Measurements from ENCODE around the gene ANKS1B.
A peak's percentile ranks its signal among the peaks of the same experiment; 100 is the strongest.
"Not testable (repeated sequence)": the region's sequence is repeated elsewhere in the genome, so short reads cannot be mapped to it uniquely, and the experiment has no call there.

The ANKS1B gene

GRCh38 chr12:99758997-99759396, 225.7 kb downstream of the ANKS1B start:
- Histone ChIP-seq H3K27ac (ENCODE audit: low read depth, low read length) (no peak overlapping the region), H3K9ac (ENCODE audit: low read depth, low read length) (no peak overlapping the region), H3K4me3 (ENCODE audit: low read length) (no peak overlapping the region), H3K27me3 (ENCODE audit: insufficient read depth, low read length) (no peaks in the 10 kb centered on the region), H3K9me3 (ENCODE audit: insufficient read depth, low read depth, low read length) (no peaks in the 10 kb centered on the region), H3K36me3 (ENCODE audit: insufficient read depth, low read length) (no peaks in the 10 kb centered on the region), H3K4me1 (ENCODE audit: insufficient read depth, low read length) (no peaks in the 10 kb centered on the region)
- WGBS, result 91% methylated on average over 3 of the region's 3 CpGs

DNA sequence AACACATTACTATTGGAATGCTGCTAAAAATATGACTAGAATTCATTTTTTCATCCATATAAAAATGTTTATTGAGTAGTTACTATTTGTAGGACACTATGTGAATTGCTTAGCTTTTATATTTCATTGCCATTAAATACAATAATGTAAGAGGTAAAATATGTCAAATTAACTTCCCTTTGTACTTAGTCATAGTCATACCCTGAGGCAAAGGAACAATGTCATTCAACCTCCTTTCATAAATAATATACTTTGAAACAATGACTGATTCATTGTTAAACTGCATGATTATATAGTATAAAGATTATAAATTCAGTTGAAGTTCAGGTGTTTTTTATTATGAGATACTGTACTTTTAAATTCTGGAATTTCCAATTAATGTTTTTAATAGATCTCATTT, 232.0 kb downstream of the ANKS1B start:
- Histone ChIP-seq H3K9me3 (ENCODE audit: insufficient read depth, low read depth, low read length) (no peaks in the 10 kb centered on the region), H3K4me3 (ENCODE audit: low read length) (no peak overlapping the region), H3K27me3 (ENCODE audit: insufficient read depth, low read length) (no peaks in the 10 kb centered on the region), H3K4me1 (ENCODE audit: insufficient read depth, low read length) (no peaks in the 10 kb centered on the region), H3K36me3 (ENCODE audit: insufficient read depth, low read length) (no peaks in the 10 kb centered on the region), H3K27ac (ENCODE audit: low read depth, low read length) (no peak overlapping the region), H3K9ac (ENCODE audit: low read depth, low read length) (no peak overlapping the region)

- no peaks in the 10 kb centered on the region for H3K36me3 ChIP-seq (ENCODE audit: insufficient read depth, low read length)
- no peaks in the 10 kb centered on the region for H3K4me1 ChIP-seq (ENCODE audit: insufficient read depth, low read length)
- no peaks in the 10 kb centered on the region for H3K9me3 ChIP-seq (ENCODE audit: insufficient read depth, low read depth, low read length)
- no peak overlapping the region for H3K27ac ChIP-seq (ENCODE audit: low read depth, low read length)
- no peaks in the 10 kb centered on the region for H3K27me3 ChIP-seq (ENCODE audit: insufficient read depth, low read length)
- H3K9ac ChIP-seq (ENCODE audit: low read depth, low read length), result no peak overlapping the region
- H3K4me3 ChIP-seq (ENCODE audit: low read length), result no peak overlapping the region
These were observed 238.2 kb downstream of the ANKS1B start for GRCh38 chr12:99746538-99746937.

GRCh38 chr12:99745895-99746294, 238.8 kb downstream of the ANKS1B start:
- H3K9ac ChIP-seq (ENCODE audit: low read depth, low read length), result no peak overlapping the region
- WGBS, result 83% methylated on average over 1 of the region's 2 CpGs
- H3K36me3 ChIP-seq (ENCODE audit: insufficient read depth, low read length), result no peaks in the 10 kb centered on the region
- no peaks in the 10 kb centered on the region for H3K9me3 ChIP-seq (ENCODE audit: insufficient read depth, low read depth, low read length)
- H3K27me3 ChIP-seq (ENCODE audit: insufficient read depth, low read length), result no peaks in the 10 kb centered on the region
- no peak overlapping the region for H3K27ac ChIP-seq (ENCODE audit: low read depth, low read length)
- H3K4me1 ChIP-seq (ENCODE audit: insufficient read depth, low read length), result no peaks in the 10 kb centered on the region
- no peak overlapping the region for H3K4me3 ChIP-seq (ENCODE audit: low read length)

DNA sequence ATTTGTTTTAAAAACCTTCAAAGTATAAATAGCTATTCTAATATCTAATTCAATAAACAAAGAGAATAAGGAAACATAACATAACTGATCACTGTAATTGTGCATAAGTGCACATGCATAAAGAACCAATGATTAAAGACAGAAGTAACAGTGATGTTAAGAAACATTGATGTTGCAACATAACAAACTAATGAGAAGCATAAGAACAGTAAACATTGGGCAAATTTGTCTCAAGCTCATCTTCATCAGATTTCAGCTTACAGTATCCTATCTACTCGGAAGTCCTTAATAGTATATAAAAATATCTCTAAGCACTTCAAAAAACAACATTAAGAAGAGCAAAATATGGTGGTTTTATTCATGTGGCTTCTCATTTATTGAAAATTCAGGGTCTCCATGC, 239.6 kb downstream of the ANKS1B start:
- WGBS, result 100% methylated on average over 1 of the region's 1 CpG
- Histone ChIP-seq H3K9me3 (ENCODE audit: insufficient read depth, low read depth, low read length) (no peaks in the 10 kb centered on the region), H3K4me1 (ENCODE audit: insufficient read depth, low read length) (no peaks in the 10 kb centered on the region), H3K9ac (ENCODE audit: low read depth, low read length) (no peak overlapping the region), H3K36me3 (ENCODE audit: insufficient read depth, low read length) (no peaks in the 10 kb centered on the region), H3K27ac (ENCODE audit: low read depth, low read length) (no peak overlapping the region), H3K27me3 (ENCODE audit: insufficient read depth, low read length) (no peaks in the 10 kb centered on the region), H3K4me3 (ENCODE audit: low read length) (no peak overlapping the region)

- no CpG with 5 or more reads among the region's 1 CpG for WGBS
- Histone ChIP-seq H3K36me3 (ENCODE audit: insufficient read depth, low read length) (no peaks in the 10 kb centered on the region), H3K9ac (ENCODE audit: low read depth, low read length) (no peak overlapping the region)
These were observed 247.9 kb downstream of the ANKS1B start for GRCh38 chr12:99736760-99737269.

DNA sequence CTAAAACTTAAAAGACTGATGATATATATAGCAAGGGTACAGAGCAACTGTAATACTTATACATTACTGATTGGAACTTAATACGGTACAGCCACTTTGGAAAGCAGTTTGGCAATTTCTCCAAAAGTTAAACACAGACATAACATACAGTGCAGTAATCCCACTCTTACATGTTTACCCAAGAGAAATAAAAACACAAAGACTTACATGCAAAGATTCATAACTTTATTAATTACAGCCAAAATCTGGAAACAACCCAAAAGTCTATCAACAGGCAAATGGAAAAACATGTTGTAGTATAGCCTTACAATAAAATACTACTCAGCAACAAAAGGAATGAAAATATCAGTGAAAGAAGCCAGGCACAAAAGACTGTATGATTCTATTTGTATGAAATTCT, 252.6 kb downstream of the ANKS1B start:
- no peak overlapping the region for H3K27ac ChIP-seq (ENCODE audit: low read depth, low read length)
- no peak overlapping the region for H3K9ac ChIP-seq (ENCODE audit: low read depth, low read length)
- H3K36me3 ChIP-seq (ENCODE audit: insufficient read depth, low read length), result no peaks in the 10 kb centered on the region
- H3K4me1 ChIP-seq (ENCODE audit: insufficient read depth, low read length), result no peaks in the 10 kb centered on the region
- no peaks in the 10 kb centered on the region for H3K9me3 ChIP-seq (ENCODE audit: insufficient read depth, low read depth, low read length)
- H3K4me3 ChIP-seq (ENCODE audit: low read length), result no peak overlapping the region
- H3K27me3 ChIP-seq (ENCODE audit: insufficient read depth, low read length), result no peaks in the 10 kb centered on the region
- WGBS, result 95% methylated on average over 1 of the region's 1 CpG

More at GRCh38 chr12:99736760-99737269, 247.9 kb downstream of the ANKS1B start:
- Histone ChIP-seq H3K4me1 (ENCODE audit: insufficient read depth, low read length) (no peaks in the 10 kb centered on the region), H3K27ac (ENCODE audit: low read depth, low read length) (no peak overlapping the region), H3K4me3 (ENCODE audit: low read length) (no peak overlapping the region), H3K27me3 (ENCODE audit: insufficient read depth, low read length) (no peaks in the 10 kb centered on the region), H3K9me3 (ENCODE audit: insufficient read depth, low read depth, low read length) (no peaks in the 10 kb centered on the region)

- H3K4me1 ChIP-seq (ENCODE audit: insufficient read depth, low read length), result peaks cover 17% of the 10 kb centered on the region
- H3K9ac ChIP-seq (ENCODE audit: low read depth, low read length), result no peak overlapping the region
- peak overlapping the region; percentile 60 for H3K27ac ChIP-seq (ENCODE audit: low read depth, low read length)
- H3K27me3 ChIP-seq (ENCODE audit: insufficient read depth, low read length), result no peaks in the 10 kb centered on the region
- no peak overlapping the region for H3K4me3 ChIP-seq (ENCODE audit: low read length)
- WGBS, result 78% methylated on average over 9 of the region's 9 CpGs
- H3K36me3 ChIP-seq (ENCODE audit: insufficient read depth, low read length), result no peaks in the 10 kb centered on the region
- H3K9me3 ChIP-seq (ENCODE audit: insufficient read depth, low read depth, low read length), result 0 out of 2 replicates have a peak, but pooled peaks cover 7% of the 10 kb centered on the region
These were observed 261.8 kb downstream of the ANKS1B start for GRCh38 chr12:99722690-99723486.

- H3K27me3 ChIP-seq (ENCODE audit: insufficient read depth, low read length), result no peaks in the 10 kb centered on the region
- H3K27ac ChIP-seq (ENCODE audit: low read depth, low read length), result peak overlapping the region; percentile 4; the same call in 1 of the 2 replicates
- 90% methylated on average over 2 of the region's 2 CpGs for WGBS
- no peak overlapping the region for H3K4me3 ChIP-seq (ENCODE audit: low read length)
- no peak overlapping the region for H3K9ac ChIP-seq (ENCODE audit: low read depth, low read length)
- peaks cover 17% of the 10 kb centered on the region for H3K4me1 ChIP-seq (ENCODE audit: insufficient read depth, low read length)
- H3K9me3 ChIP-seq (ENCODE audit: insufficient read depth, low read depth, low read length), result 0 out of 2 replicates have a peak, but pooled peaks cover 7% of the 10 kb centered on the region
- H3K36me3 ChIP-seq (ENCODE audit: insufficient read depth, low read length), result no peaks in the 10 kb centered on the region
These were observed 262.9 kb downstream of the ANKS1B start for GRCh38 chr12:99721715-99722275.

GRCh38 chr12:99720083-99720465, 264.7 kb downstream of the ANKS1B start:
- H3K9ac ChIP-seq (ENCODE audit: low read depth, low read length); H3K9me3 ChIP-seq (ENCODE audit: insufficient read depth, low read depth, low read length); H3K27ac ChIP-seq (ENCODE audit: low read depth, low read length); H3K27me3 ChIP-seq (ENCODE audit: insufficient read depth, low read length); H3K36me3 ChIP-seq (ENCODE audit: insufficient read depth, low read length); H3K4me3 ChIP-seq (ENCODE audit: low read length): not testable (repeated sequence)
- WGBS, result 95% methylated on average over 4 of the region's 4 CpGs
- peaks cover 17% of the 10 kb centered on the region for H3K4me1 ChIP-seq (ENCODE audit: insufficient read depth, low read length)

DNA sequence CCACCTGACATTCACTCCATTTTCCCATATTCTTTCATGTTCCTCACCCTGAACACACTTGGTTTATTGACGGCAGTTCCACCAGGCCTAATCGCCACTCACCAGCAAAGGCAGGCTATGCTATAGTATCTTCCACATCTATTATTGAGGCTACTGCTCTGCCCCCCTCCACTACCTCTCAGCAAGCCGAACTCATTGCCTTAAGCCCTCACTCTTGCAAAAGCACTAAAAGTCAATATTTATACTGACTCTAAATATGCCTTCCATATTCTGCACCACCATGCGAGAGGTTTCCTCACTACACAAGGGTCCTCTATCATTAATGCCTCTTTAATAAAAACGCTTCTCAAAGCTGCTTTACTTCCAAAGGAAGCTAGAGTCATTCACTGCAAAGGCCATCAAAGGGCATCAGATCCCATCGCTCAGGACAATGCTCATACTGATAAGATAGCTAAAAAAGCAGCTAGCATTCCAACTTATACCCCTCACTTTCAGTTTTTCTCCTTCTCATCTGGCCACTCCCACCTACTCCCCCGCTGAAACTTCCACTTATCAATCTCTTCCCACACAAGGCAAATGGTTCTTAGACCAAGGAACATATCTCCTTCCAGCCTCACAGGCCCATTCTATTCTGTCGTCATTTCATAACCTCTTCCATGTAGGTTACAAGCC, 265.2 kb downstream of the ANKS1B start:
- not testable (repeated sequence) for H3K27ac ChIP-seq (ENCODE audit: low read depth, low read length); H3K9me3 ChIP-seq (ENCODE audit: insufficient read depth, low read depth, low read length); H3K27me3 ChIP-seq (ENCODE audit: insufficient read depth, low read length); H3K9ac ChIP-seq (ENCODE audit: low read depth, low read length); H3K4me3 ChIP-seq (ENCODE audit: low read length); H3K36me3 ChIP-seq (ENCODE audit: insufficient read depth, low read length)
- peaks cover 17% of the 10 kb centered on the region for H3K4me1 ChIP-seq (ENCODE audit: insufficient read depth, low read length)
- 89% methylated on average over 8 of the region's 8 CpGs for WGBS
